ENCODE data around the gene MTAP.

- TF ChIP-seq CTCF (IDR thresholded peaks at IDR 0.05; ENCODE audit: insufficient read depth, low read depth, low read length), result no peak
- peak; percentile 17 for TF ChIP-seq EZH2 (IDR thresholded peaks at IDR 0.05; ENCODE audit: insufficient read depth, low read length)
Measured at GRCh38 chr9:21974722-21975409, 172.4 kb downstream of the MTAP start.
